Measurements from ENCODE around the gene KCNIP2.

Gene KCNIP2

DNA sequence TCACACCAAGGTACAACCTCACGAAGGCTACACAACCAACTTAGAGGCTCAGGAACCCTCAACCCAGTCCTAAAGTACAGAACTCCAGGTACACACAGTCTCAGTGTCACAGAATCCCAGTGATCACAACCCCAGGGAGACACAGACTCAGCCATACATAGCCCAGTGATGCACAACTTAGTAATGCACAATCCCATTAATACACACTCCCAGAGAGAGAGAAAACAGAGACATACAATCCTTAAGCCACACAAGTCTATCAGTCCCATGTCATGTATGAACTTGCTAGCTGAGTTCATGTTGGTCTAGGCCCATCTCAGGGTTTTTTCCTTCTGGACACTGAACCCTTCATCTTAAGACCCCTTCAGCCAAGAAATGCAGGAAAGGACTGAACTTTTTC, 4.6 kb downstream of the KCNIP2 start:
- TF ChIP-seq, protein P1, sequence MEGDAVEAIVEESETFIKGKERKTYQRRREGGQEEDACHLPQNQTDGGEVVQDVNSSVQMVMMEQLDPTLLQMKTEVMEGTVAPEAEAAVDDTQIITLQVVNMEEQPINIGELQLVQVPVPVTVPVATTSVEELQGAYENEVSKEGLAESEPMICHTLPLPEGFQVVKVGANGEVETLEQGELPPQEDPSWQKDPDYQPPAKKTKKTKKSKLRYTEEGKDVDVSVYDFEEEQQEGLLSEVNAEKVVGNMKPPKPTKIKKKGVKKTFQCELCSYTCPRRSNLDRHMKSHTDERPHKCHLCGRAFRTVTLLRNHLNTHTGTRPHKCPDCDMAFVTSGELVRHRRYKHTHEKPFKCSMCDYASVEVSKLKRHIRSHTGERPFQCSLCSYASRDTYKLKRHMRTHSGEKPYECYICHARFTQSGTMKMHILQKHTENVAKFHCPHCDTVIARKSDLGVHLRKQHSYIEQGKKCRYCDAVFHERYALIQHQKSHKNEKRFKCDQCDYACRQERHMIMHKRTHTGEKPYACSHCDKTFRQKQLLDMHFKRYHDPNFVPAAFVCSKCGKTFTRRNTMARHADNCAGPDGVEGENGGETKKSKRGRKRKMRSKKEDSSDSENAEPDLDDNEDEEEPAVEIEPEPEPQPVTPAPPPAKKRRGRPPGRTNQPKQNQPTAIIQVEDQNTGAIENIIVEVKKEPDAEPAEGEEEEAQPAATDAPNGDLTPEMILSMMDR (IDR thresholded peaks at IDR 0.05): no peak
- no peak for TF ChIP-seq ZFX (IDR thresholded peaks at IDR 0.05; ENCODE audit: borderline replicate concordance)
- no peak overlapping the region for H3K27ac ChIP-seq

DNA sequence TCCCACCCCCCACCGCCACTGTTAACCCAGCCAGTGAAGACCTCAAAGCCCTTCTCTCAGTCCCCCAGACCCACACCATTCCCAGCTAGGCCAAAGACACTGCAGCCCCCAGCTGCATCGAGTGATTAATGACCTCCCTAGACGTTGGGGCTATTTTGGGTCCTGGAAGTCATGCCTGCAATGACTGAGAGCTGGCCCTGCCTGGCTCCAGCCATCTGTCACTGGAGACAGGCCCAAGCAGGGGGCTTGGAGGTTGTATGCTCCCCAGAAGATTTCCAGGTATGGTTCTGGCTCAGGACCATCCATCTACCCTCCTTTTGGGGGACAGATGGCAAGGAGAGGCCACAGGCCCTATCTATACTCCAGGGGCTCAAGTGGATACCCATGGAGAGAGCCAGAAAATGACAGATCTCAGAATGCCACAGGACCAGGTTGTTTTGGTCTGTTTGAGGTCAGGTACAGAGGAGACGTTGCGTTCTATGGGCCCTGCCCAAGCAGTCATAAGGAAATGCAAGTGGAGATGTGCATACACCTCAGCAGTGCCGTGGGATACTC, 5.1 kb downstream of the KCNIP2 start:
- TF ChIP-seq, protein P1 (IDR thresholded peaks at IDR 0.05): no peak
- TF ChIP-seq ZFX (IDR thresholded peaks at IDR 0.05; ENCODE audit: borderline replicate concordance): no peak
- H3K27ac ChIP-seq: no peak overlapping the region

DNA sequence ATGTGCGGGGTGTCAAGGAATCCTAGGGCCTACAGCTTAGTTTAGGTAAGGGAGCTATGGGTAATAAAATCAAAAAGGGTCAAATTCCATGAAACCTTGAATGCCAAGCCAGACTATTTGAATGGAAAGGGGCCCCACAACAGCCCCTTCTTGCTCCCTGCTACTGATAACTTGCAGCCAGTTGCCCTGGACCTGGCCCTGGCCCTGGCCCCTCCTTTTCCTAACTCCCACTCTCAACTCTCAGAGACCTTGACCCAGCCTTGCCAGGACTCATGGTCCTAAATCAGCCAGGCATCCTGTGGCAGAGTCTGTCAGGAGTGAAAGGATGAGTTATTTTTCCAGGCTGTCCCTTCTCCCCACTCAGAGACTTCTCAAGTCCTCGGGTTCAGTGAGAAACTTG, 5.9 kb downstream of the KCNIP2 start:
- H3K27ac ChIP-seq: no peak overlapping the region
- no peak for TF ChIP-seq ZFX (IDR thresholded peaks at IDR 0.05; ENCODE audit: borderline replicate concordance)
- TF ChIP-seq, protein P1 (IDR thresholded peaks at IDR 0.05): no peak

DNA sequence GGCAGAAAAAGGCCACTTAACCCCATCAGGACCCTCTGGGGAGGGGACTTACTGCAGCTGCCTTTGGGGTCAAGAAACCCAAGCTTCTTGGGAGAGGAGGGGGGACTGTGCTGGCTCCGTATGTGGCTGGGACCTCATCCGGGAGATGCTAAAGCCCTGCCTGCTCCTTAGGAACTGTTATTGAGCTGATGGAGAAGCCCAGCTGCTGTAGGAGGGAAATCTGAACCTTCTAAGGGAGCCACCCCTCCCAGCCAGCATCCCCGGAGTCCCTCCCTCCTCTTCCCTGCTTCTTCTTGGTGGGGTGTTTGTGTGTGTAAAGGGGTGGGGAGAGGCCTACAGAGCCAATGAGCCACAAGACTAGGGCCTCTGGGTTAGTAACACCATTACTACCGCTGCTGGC, 8.2 kb downstream of the KCNIP2 start:
- H3K27ac ChIP-seq: no peak overlapping the region
- TF ChIP-seq, protein P1 (IDR thresholded peaks at IDR 0.05): no peak
- no peak for TF ChIP-seq ZFX (IDR thresholded peaks at IDR 0.05; ENCODE audit: borderline replicate concordance)

DNA sequence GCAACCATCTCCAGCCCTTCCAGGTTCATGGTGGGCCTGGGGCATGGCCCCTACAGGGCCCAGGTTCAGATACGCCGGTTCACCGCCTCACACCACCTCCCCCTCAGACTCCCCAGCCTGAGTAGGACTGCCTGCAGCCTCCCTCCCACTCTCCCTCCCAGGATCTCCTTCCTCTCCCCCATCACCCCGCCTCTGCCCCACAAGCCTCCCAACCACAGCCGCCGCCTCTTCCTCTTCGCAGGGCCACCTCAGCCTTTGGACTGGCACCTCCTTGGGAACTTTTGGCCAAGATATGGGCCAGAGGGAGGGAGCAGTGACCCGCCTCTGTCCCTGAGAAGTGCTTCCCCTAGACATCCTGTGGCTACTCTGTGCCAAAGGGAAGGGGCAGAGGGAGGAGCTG, 9.3 kb downstream of the KCNIP2 start:
- H3K27ac ChIP-seq: no peak overlapping the region
- TF ChIP-seq, protein P1 (IDR thresholded peaks at IDR 0.05): no peak
- TF ChIP-seq ZFX (IDR thresholded peaks at IDR 0.05; ENCODE audit: borderline replicate concordance): no peak

DNA sequence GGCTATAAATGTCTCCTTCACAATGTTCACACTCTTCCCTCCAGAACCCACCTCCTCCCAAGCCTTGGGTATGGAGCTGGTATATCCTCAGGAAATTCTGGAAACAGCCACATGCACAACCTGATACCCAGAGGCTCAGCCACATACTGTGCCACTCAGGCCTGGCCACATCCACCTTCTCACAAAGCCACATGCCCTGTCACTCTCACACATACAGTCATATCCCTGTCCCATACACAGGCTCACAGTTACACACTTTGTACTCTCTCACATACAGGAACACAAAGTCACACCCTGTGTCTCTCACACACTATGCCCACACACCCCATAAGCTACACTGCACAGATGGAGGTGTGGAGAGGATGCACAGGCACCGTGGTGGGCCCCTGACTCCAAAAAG, 10.1 kb downstream of the KCNIP2 start:
- H3K27ac ChIP-seq: no peak overlapping the region
- TF ChIP-seq ZFX (IDR thresholded peaks at IDR 0.05; ENCODE audit: borderline replicate concordance): no peak
- TF ChIP-seq, protein P1 (IDR thresholded peaks at IDR 0.05): no peak

DNA sequence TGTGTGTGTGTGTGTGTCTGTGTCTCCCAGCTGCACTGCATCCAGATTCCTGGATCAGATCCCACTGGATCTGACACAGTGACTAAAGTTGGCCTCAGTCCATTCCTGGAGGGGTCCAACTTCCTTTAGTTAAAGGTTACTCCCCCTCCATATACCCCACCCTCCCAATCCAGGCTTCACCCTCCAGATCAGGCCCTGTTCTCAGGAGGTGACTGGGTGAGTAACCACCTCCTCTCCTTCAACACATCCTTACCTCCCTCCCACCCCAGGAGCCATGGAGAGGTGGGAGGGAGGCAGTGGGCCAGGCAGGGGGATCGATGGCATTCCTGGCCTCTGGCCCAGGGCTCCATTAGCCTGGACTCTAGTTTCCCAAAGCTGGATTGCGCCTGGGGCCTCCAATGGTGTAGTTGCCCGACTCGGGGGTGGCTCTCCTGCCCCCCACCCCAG, 11.3 kb downstream of the KCNIP2 start:
- TF ChIP-seq, protein P1 (IDR thresholded peaks at IDR 0.05): no peak
- TF ChIP-seq ZFX (IDR thresholded peaks at IDR 0.05; ENCODE audit: borderline replicate concordance): no peak
- H3K27ac ChIP-seq: no peak overlapping the region; the same call in 1 of the 2 replicates

Data from 22Rv1 (cell line).